H9 (cell line): Measurements from ENCODE around the gene FUT9. TPM values are rescaled to one million over a fixed set of nuclear protein-coding genes. Genes with fewer than 3 reads are reported as not detected.

Experiments
- DNase-seq: peaks from one replicate; pipeline ENCODE4 v3.0.0-alpha.2; 2017
- H2AFZ ChIP-seq: one replicate; pipeline ENCODE4 v1.6.1; 2013; ENCODE audit warnings: mild to moderate bottlenecking, low read length, control low read depth, moderate library complexity
- H2AK5ac ChIP-seq: 2 replicates; pipeline ENCODE4 v1.6.1; 2013; ENCODE audit warnings: low read length, control low read depth, mixed read lengths; ENCODE audit not compliant: insufficient read length
- H2BK120ac ChIP-seq: one replicate; pipeline ENCODE4 v1.6.1; 2013; ENCODE audit warnings: low read depth, mild to moderate bottlenecking, low read length, control low read depth, inconsistent platforms; ENCODE audit not compliant: poor library complexity, severe bottlenecking
- H2BK12ac ChIP-seq: 2 replicates; pipeline ENCODE4 v1.6.1; 2013; ENCODE audit warnings: low read length, control low read depth, mixed read lengths, low read depth; ENCODE audit not compliant: insufficient read length
- H2BK15ac ChIP-seq: 2 replicates; pipeline ENCODE4 v1.6.1; 2013; ENCODE audit warnings: low read depth, low read length, control low read depth
- H2BK20ac ChIP-seq: one replicate; pipeline ENCODE4 v1.6.1; 2013; ENCODE audit warnings: low read depth, mild to moderate bottlenecking, low read length, control low read depth, inconsistent platforms; ENCODE audit not compliant: poor library complexity, severe bottlenecking
- H2BK5ac ChIP-seq: 2 replicates; pipeline ENCODE4 v1.6.1; 2013; ENCODE audit warnings: low read length, control low read depth, mixed read lengths; ENCODE audit not compliant: insufficient read length
- H3K14ac ChIP-seq: 2 replicates; pipeline ENCODE4 v1.6.1; 2013; ENCODE audit warnings: low read length, control low read depth; ENCODE audit not compliant: insufficient read depth
- H3K18ac ChIP-seq: 2 replicates; pipeline ENCODE4 v1.6.1; 2013; ENCODE audit warnings: low read depth, mild to moderate bottlenecking, mixed read lengths, low read length, control low read depth; ENCODE audit not compliant: insufficient read length
- H3K23ac ChIP-seq: 2 replicates; pipeline ENCODE4 v1.6.1; 2013; ENCODE audit warnings: low read length, control low read depth, mixed read lengths, low read depth; ENCODE audit not compliant: insufficient read length
- H3K23me2 ChIP-seq: 2 replicates; pipeline ENCODE4 v1.6.1; 2013; ENCODE audit warnings: low read depth, mild to moderate bottlenecking, mixed read lengths, low read length, control low read depth; ENCODE audit not compliant: insufficient read length, poor library complexity, severe bottlenecking
- H3K27ac ChIP-seq: 2 replicates; pipeline ENCODE4 v1.5.1; 2013; ENCODE audit warnings: low read length, control low read depth, mixed read lengths, low read depth; ENCODE audit not compliant: insufficient read length
- H3K27me3 ChIP-seq: 2 replicates; pipeline ENCODE4 v1.6.1; 2013; ENCODE audit warnings: low read length, control low read depth, inconsistent platforms; ENCODE audit not compliant: insufficient read depth
- H3K4ac ChIP-seq: 2 replicates; pipeline ENCODE4 v1.6.1; 2013; ENCODE audit warnings: low read depth, mild to moderate bottlenecking, control low read depth, inconsistent platforms, low read length, moderate library complexity
- H3K4me1 ChIP-seq: 2 replicates; pipeline ENCODE4 v1.6.1; 2013; ENCODE audit warnings: low read length, control low read depth, inconsistent platforms; ENCODE audit not compliant: insufficient read depth
- H3K4me2 ChIP-seq: 2 replicates; pipeline ENCODE4 v1.6.1; 2013; ENCODE audit warnings: low read length, control low read depth, mixed read lengths; ENCODE audit not compliant: insufficient read length, insufficient read depth
- H3K56ac ChIP-seq: 2 replicates; pipeline ENCODE4 v1.6.1; 2013; ENCODE audit warnings: low read depth, mild to moderate bottlenecking, mixed read lengths, low read length, control low read depth; ENCODE audit not compliant: insufficient read length
- H3K79me1 ChIP-seq: 2 replicates; pipeline ENCODE4 v1.6.1; 2013; ENCODE audit warnings: low read depth, mild to moderate bottlenecking, moderate library complexity, low read length, control low read depth, inconsistent platforms; ENCODE audit not compliant: insufficient read depth, poor library complexity, severe bottlenecking
- H3K79me2 ChIP-seq: 2 replicates; pipeline ENCODE4 v1.6.1; 2013; ENCODE audit warnings: low read length, control low read depth, inconsistent platforms; ENCODE audit not compliant: insufficient read depth
- H3K9ac ChIP-seq: 2 replicates; pipeline ENCODE4 v1.6.1; 2013; ENCODE audit warnings: low read length, control low read depth, mixed read lengths; ENCODE audit not compliant: insufficient read length; ENCODE audit errors: extremely low read depth
- H3K9me3 ChIP-seq: one replicate; pipeline ENCODE4 v1.6.1; 2013; ENCODE audit warnings: low read depth, low read length, inconsistent platforms; ENCODE audit not compliant: control insufficient read depth
- H3T11ph ChIP-seq: one replicate; pipeline ENCODE4 v1.6.1; 2013; ENCODE audit warnings: mild to moderate bottlenecking, low read length, control low read depth, inconsistent platforms
- H4K20me1 ChIP-seq: one replicate; pipeline ENCODE4 v1.6.1; 2013; ENCODE audit not compliant: control insufficient read depth, insufficient read length, insufficient read depth
- H4K5ac ChIP-seq: 2 replicates; pipeline ENCODE4 v1.6.1; 2013; ENCODE audit warnings: low read depth, mild to moderate bottlenecking, mixed read lengths, low read length, control low read depth; ENCODE audit not compliant: insufficient read length
- H4K8ac ChIP-seq: replicated peaks from 2 replicates; pipeline ENCODE4 v1.6.1; 2013; ENCODE audit warnings: low read length, control low read depth, mixed read lengths, low read depth; ENCODE audit not compliant: insufficient read length
- H4K91ac ChIP-seq: 2 replicates; pipeline ENCODE4 v1.6.1; 2013; ENCODE audit warnings: low read depth, mild to moderate bottlenecking, moderate library complexity, mixed read lengths, low read length, control low read depth; ENCODE audit not compliant: insufficient read length
- H3K27ac Mint-ChIP-seq, 3 experiments: 2 replicates in 2 of 3; 3 replicates in 1 of 3; pipeline ENCODE4 v1.8.0; 2020 to 2021; ENCODE audit warnings: mixed read lengths in 3 of 3, mild to moderate bottlenecking in 1 of 3, moderate library complexity in 1 of 3
- H3K27me3 Mint-ChIP-seq: 2 replicates; pipeline ENCODE4 v1.8.0; 2021; ENCODE audit warnings: low read depth, mild to moderate bottlenecking, moderate library complexity, mixed read lengths
- H3K36me3 Mint-ChIP-seq, 3 experiments: 2 replicates in 2 of 3; 3 replicates in 1 of 3; pipeline ENCODE4 v1.8.0; 2020 to 2021; ENCODE audit warnings: low read depth in 3 of 3, mixed read lengths in 3 of 3; ENCODE audit not compliant: insufficient read depth in 1 of 3
- H3K4me1 Mint-ChIP-seq, 2 experiments: 2 replicates each; pipeline ENCODE4 v1.8.0; 2020; ENCODE audit warnings: mixed read lengths in 2 of 2
- H3K4me3 Mint-ChIP-seq, 2 experiments: 2 replicates in 1 of 2; 3 replicates in 1 of 2; pipeline ENCODE4 v1.8.0; 2020 to 2021; ENCODE audit warnings: mild to moderate bottlenecking in 2 of 2, mixed read lengths in 2 of 2, moderate library complexity in 1 of 2
- H3K9me3 Mint-ChIP-seq, 2 experiments: 2 replicates in 1 of 2; 3 replicates in 1 of 2; pipeline ENCODE4 v1.8.0; 2020; ENCODE audit warnings: mild to moderate bottlenecking in 2 of 2, mixed read lengths in 2 of 2, moderate library complexity in 1 of 2
- CTCF ChIP-seq: fragments of 200-600 bp; sonication (generic); conservative IDR thresholded peaks from 3 replicates; pipeline ENCODE4 v1.8.0; 2021; ENCODE audit warnings: antibody characterized with exemption, mild to moderate bottlenecking
- WGBS: extraction: QIAGEN DNeasy Blood & Tissue Kit; methylation state at CpG from one replicate; pipeline ENCODE4 v1.1.7; 2013; ENCODE audit warnings: missing lambda C conversion rate, low lambda C conversion rate, mixed read lengths; ENCODE audit not compliant: insufficient read length; ENCODE audit errors: extremely low coverage; 5-methylcytosine and 5-hydroxymethylcytosine counted together
- total RNA-seq: library from RNA; stranded (reverse); gene quantifications from 2 replicates; pipeline ENCODE4 v1.2.1, GENCODE V29; 2021

Gene FUT9
- total RNA-seq, 1 experiment from 2014 or later = 1.6 TPM

GRCh38 chr6:96194675-96195074 is 178.9 kb downstream of the FUT9 start:
- Histone ChIP-seq H2BK120ac (no peak overlapping the region), H4K5ac (no peak overlapping the region), H3K56ac (no peak overlapping the region), H3T11ph (no peak overlapping the region), H3K4me2 (no peak overlapping the region), H2BK15ac (no peak overlapping the region), H3K9me3 (no peaks in the 10 kb centered on the region), H4K91ac (no peak overlapping the region), H3K4me1 (peaks cover 2% of the 10 kb centered on the region; the same call in 1 of the 2 replicates), H4K20me1 (no peaks in the 10 kb centered on the region), H3K23me2 (no peaks in the 10 kb centered on the region), H2AFZ (no peak overlapping the region), H3K14ac (no peak overlapping the region), H3K27me3 (no peaks in the 10 kb centered on the region), H2BK5ac (no peak overlapping the region), H4K8ac (no peak overlapping the region), H3K27ac (no peak overlapping the region), H3K18ac (no peak overlapping the region), H2AK5ac (no peak overlapping the region), H2BK20ac (no peak overlapping the region), H3K23ac (no peak overlapping the region), H3K79me2 (no peaks in the 10 kb centered on the region), H3K79me1 (no peaks in the 10 kb centered on the region), H3K9ac (no peak overlapping the region), H2BK12ac (no peak overlapping the region), H3K4ac (no peak overlapping the region)
- H3K4me1 Mint-ChIP-seq = peaks cover 14 to 20% of the 10 kb centered on the region in 2 experiments
- WGBS = no CpG with 5 or more reads among the region's 1 CpG
- TF ChIP-seq CTCF = no peak
- H3K27me3 Mint-ChIP-seq = no peaks in the 10 kb centered on the region
- H3K9me3 Mint-ChIP-seq = peaks cover 16 to 21% of the 10 kb centered on the region in 2 experiments; a peak in 4 of 5 replicates
- no peak overlapping the region for H3K4me3 Mint-ChIP-seq
- peak overlapping the region in 2 of 3 experiments; percentile 1; a peak in 3 of 7 replicates for H3K27ac Mint-ChIP-seq
- no peak for DNase-seq
- peaks cover 0 to 13% (median 9%) of the 10 kb centered on the region in 3 experiments; a peak in 4 of 7 replicates for H3K36me3 Mint-ChIP-seq
